ENCODE data around the gene MAP2.

MAP2 gene

DNA sequence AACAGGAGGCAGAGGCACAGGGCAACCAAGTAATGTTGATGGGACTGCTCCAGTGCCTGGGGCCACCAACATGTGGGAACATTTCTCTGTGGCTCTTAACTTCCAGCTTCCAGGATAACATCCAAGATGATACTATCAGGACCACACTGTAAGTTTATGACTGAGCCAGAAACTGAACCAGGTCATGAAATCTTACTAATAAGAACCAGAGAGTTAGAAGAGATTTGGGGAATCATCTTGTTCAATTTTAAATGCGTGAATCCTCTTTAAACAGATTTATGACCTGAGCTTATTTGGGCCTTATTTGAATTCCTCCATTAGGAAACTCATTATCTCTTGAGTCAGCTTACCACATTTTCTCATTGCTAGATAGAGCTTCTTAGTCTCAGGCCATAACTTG lies 45.0 kb downstream of the MAP2 start:
- TF ChIP-seq, protein P1, sequence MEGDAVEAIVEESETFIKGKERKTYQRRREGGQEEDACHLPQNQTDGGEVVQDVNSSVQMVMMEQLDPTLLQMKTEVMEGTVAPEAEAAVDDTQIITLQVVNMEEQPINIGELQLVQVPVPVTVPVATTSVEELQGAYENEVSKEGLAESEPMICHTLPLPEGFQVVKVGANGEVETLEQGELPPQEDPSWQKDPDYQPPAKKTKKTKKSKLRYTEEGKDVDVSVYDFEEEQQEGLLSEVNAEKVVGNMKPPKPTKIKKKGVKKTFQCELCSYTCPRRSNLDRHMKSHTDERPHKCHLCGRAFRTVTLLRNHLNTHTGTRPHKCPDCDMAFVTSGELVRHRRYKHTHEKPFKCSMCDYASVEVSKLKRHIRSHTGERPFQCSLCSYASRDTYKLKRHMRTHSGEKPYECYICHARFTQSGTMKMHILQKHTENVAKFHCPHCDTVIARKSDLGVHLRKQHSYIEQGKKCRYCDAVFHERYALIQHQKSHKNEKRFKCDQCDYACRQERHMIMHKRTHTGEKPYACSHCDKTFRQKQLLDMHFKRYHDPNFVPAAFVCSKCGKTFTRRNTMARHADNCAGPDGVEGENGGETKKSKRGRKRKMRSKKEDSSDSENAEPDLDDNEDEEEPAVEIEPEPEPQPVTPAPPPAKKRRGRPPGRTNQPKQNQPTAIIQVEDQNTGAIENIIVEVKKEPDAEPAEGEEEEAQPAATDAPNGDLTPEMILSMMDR (IDR thresholded peaks at IDR 0.05; ENCODE audit: extremely low read depth, missing control alignments), result no peak
- no peak for DNase-seq (ENCODE audit: low spot score)

GRCh38 chr2:209469481-209469880 lies 45.6 kb downstream of the MAP2 start:
- TF ChIP-seq, protein P1 (IDR thresholded peaks at IDR 0.05; ENCODE audit: extremely low read depth, missing control alignments), result no peak
- DNase-seq (ENCODE audit: low spot score), result no peak

DNA sequence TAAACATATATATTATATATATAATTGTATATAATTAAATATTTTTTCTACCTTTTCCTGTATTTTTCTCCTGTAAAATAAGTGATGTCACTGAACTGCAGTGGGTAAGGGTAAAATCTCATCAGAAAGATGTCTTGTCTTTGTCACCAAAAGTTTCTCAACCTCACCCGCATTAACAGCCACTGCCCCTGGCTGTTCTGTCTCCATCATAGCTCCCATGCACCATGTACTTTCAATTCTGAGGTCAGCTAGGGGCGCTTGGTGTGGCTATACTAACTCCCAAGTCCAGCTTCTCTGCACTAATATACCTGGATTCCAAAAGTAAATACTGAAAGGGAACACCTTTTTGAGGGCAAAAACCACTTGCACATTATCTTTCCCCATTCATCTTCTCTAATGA lies 46.6 kb downstream of the MAP2 start:
- TF ChIP-seq, protein P1 (IDR thresholded peaks at IDR 0.05; ENCODE audit: extremely low read depth, missing control alignments), result no peak
- no peak for DNase-seq (ENCODE audit: low spot score)

DNA sequence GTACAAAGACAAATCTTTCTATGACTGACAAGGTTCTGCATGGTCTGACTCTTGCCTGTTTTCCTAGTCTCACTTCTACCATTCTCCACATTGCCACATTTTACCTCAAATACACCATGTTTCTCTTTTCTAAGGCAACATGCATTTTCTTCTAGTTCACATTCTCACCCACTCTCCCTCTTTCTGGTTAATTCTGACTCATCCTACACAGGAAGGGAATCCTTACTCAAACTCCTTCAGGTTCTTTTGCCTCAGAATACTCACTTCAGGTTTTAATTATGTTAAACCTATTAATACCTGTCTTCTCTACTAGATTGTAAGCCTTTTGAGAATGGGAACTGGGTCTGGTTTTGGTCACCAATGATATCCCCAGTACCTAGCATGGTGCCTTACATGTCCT lies 47.2 kb downstream of the MAP2 start:
- TF ChIP-seq, protein P1 (IDR thresholded peaks at IDR 0.05; ENCODE audit: extremely low read depth, missing control alignments), result no peak
- DNase-seq (ENCODE audit: low spot score), result no peak

DNA sequence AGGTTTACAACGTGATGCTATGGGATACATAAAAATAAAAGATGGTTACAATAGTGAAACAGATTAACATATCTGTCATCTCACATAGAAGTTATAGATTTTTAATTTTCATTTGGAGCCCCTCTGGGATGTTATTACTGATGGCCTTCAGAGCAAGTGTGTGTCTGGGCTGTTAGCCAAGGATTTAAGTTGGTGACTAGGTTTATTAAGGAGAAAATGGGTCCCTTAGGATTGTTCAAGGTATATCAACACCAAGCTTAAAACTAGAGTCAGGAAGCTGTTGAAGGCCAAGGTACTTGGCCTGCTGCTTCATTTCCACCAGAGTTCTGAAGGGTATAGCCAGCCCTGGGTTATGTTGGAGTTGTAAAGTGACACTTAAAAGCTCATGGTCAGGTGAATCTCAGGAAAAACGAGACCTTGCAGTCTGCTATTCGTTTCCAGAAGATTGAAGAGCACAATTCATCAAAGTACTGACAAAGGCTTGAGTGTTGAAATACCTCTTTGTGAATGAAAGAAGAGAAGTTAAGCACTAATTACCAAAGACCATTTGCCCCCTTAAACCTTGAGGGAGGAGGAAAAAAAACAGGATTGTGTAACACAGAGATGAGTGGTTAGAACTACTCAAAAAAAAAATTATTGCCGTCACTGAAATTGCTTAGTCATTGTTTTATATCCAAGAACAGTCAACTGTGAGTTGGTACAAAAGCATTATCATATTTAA lies 48.4 kb downstream of the MAP2 start:
- TF ChIP-seq, protein P1 (IDR thresholded peaks at IDR 0.05; ENCODE audit: extremely low read depth, missing control alignments), result no peak
- DNase-seq (ENCODE audit: low spot score), result no peak

DNA sequence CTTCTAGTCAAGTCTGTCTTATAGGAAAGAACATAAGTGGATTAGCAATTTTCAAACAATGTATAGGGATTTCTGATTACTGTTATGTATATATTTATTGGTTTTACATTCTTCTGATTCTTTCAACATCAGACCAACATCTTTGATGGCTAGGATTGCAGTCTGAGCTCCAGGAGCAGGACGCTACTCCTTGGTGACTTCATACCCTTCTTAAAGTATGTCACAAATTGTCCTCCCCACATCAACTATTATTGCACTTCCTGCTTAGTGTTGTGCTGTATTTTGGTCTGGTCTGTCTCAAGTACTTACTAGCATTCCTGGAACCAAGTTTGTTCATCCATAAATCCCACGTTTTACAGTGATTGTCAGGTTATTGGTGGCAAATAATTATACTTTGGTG lies 49.0 kb downstream of the MAP2 start:
- no peak for DNase-seq (ENCODE audit: low spot score)
- TF ChIP-seq, protein P1 (IDR thresholded peaks at IDR 0.05; ENCODE audit: extremely low read depth, missing control alignments), result no peak

- DNase-seq (ENCODE audit: low spot score), result no peak
- TF ChIP-seq, protein P1 (IDR thresholded peaks at IDR 0.05; ENCODE audit: extremely low read depth, missing control alignments), result no peak
Observed at GRCh38 chr2:209473930-209474419, 50.1 kb downstream of the MAP2 start.

All from GM20000 (cell line).